GM21825 (cell line): ENCODE results near the gene FOXK1.
"Not testable (repeated sequence)": the region's sequence is repeated elsewhere in the genome, so short reads cannot be mapped to it uniquely, and the experiment has no call there.

Source experiments
- ATAC-seq: cut with Tn5 transposase; IDR thresholded peaks from one replicate; pipeline ENCODE4 v1.9.1; 2021; ENCODE audit warnings: mild to moderate bottlenecking, moderate library complexity; ENCODE audit not compliant: unreplicated experiment

FOXK1 gene

GRCh38 chr7:4794591-4795350 lies 112.7 kb downstream of the FOXK1 start:
- no peak for ATAC-seq

DNA sequence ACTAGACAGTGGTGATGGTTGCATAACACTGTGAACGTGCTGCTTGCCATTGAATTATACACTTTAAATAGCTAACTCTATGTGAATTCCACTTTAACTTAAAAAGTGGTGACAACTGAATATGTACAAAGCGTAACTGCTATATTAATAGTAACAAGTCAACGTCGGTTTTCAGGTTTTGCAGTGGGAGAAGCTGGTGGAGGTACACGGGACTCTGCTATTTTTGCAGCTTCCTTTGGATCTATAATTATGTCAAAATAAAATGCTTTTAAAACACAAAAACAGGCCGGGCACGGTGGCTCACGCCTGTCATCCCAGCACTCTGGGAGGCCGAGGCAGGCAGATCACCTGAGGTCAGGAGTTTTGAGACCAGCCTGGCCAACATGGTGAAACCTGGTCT lies 114.4 kb downstream of the FOXK1 start:
- ATAC-seq = no peak

DNA sequence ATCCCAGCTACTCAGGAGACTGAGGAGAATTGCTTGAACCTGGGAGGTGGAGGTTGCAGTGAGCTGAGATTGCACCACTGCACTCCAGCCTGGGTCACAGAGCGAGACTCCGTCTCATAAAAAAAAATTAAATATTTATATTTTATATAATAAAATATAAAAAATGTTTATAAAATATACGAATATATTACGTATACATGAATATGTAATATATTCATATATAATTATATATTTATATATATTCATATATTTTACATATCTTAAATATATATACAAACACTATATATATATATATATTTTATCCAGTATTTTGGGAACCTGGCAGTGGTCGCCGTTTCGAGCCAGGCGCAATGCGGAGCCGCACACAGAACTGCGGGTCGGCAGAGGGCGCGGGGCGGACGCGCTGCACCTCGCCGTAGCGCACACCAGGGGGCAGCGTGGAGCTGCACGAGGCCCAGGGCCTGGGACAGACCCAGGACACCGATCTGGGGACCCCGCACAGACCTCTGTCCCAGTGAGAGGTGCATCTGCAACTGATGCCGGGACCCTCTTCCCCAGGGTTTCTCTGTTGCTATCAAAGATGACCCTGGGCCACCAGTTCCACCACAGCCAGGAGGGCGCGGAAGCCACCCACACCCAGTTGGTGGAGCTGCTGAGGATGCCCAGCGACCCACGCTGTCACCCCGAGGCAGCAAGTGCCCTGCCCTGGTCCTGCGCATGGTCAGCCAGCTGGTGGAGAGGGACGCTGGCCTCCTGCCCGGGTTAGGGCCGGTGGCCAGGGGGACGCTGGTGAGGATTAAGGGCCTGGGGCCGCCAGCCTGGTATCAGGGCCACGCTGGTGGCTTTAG lies 116.0 kb downstream of the FOXK1 start:
- peak; percentile 67 for ATAC-seq

- ATAC-seq = no peak
These were observed 116.7 kb downstream of the FOXK1 start for GRCh38 chr7:4798706-4799235.

- ATAC-seq = no peak
These were observed 117.6 kb downstream of the FOXK1 start for GRCh38 chr7:4799508-4800268.

DNA sequence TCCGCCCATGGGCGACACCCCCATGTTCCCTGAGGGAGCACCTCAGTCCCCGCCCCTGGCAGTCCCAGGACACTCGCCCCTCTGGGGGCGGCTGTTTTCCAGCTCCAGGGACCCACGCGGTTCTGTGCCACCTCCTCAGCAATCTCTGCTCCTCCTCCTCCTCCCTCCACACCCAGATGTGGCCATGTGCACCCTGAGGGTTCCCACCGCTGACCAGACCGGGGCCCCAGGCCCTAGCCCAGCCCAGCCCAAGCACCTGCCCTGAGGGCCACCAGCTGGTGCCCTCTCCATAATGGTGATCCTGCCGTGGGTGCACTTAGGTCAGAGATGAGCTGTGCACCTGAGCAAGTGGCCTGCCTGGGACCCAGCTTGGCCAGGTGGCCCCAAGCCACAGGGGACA lies 118.4 kb downstream of the FOXK1 start:
- ATAC-seq = no peak

GRCh38 chr7:4800926-4801838 lies 119.1 kb downstream of the FOXK1 start:
- no peak for ATAC-seq

DNA sequence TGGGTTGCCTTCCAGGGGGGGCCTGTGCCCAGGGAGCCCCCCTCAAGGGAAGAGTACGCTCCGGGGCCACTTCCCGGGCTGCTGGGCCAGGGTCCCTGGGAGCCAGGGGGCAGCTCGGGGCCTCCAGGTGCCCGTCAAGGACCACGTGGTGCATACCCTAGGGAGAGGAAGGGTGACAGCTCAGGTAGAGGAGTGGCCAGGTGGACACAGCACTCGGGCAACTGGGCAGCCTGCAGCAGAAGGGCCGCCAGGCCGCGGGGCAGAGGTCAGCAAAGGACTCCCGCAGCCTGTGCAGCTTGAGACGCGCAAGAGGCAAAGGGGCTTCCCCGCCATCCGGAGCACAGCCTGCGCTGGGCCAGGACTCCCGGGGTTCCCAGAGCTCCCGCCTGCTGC lies 119.7 kb downstream of the FOXK1 start:
- no peak for ATAC-seq

DNA sequence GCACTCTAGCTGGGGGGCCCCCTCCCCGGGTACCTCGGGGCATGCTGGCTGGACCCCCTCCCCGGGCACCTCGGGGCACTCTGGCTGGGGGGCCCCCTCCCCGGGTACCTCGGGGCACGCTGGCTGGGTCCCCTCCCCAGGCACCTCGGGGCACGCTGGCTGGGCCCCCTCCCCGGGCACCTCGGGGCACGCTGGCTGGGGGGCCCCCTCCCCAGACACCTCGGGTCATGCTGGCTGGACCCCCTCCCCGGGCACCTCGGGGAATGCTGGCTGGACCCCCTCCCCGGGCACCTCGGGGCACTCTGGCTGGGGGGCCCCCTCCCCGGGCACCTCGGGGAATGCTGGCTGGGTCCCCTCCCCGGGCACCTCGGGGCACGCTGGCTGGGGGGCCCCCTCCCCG lies 120.5 kb downstream of the FOXK1 start:
- ATAC-seq = not testable (repeated sequence)

DNA sequence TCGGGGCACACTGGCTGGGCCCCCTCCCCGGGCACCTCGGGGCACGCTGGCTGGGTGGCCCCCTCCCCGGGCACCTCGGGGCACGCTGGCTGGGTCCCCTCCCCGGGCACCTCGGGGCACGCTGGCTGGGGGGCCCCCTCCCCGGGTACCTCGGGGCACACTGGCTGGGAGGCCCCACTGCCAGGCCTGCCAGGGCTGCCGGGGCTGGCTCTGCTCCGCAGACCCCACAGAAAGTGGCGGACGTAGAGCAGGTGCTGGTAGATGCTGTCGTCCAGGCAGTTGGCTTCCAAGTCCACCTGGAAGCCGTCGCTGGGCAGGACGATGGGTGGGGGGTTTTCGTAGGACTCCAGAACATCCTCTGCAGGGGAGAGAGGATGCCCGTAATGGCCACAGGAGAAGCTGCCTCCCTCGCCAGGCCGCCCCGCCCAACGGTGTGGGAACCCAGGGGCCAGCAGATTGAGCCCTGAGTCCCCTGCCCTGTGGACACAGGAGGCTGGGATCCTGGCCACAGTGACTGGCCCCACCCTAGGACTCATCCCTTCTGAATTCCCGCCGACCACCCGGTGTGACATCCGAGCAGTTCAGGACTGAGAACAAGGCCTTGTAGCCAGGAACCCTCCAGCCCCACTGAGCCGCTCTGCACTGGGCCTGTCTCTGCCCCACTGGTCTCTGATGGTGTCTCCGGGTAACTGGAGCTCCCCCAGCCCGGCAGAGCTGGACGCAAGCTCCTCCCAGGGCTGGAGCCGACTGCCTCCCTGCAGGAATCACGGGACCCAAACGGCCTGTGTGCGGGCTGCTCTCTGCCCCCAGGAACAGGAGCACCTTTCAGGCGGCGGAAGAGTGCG lies 121.5 kb downstream of the FOXK1 start:
- ATAC-seq = no peak

DNA sequence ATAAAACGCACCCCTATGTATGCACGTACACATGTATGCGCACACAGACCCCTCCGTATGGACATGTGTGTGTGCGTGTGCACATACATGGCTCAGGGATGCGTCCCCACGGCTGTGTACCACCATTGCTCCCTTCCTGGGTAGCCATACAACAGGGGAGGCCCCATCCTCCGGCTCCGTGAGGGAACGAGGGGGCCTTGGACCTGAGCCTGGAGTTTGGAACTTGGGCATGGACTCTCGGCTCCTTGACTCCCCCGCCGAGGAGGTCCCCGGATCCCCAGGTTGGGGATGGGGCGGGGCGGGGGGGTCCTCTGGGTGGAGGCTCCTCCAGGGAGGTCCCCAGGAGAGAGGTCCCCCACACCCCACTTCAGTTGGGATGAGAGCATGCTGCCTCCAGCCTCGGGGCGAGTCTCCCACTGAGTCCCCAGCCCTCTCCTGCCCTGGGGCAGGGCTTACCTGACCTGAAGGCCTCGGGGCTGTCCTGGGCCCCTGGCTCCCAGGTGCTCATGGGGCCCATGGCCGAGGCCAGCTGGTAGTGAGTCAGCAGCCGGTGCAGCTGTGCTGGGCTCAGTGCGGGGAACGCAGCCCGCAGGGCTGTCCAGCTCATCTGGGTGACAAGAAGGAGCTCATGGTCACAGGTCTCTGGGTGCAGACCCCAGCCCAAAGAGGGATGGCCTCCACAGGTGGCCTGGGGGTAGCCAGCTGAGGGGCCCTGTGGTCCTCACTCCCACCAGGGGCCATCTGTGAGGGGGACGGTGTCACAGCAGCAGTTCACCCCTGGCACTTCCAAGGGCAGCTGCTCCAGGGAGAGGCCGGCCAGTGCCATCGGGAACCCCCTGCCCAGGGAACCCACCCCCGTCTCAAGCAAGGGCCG lies 123.3 kb downstream of the FOXK1 start:
- ATAC-seq = no peak

DNA sequence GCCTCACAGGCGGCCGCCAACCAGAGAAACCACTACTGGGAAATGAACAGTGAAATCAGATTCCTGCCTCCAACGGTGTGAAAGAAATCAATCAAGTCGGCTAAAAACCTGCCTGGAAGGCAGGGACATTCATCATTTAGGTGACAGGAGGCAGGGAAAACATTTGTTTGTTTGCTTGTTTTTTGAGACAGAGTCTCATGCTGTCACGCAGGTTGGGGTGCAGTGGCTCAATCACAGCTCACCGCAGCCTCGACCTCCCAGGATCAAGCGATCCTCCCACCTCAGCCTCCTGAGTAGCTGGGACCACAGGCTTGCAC lies 123.8 kb downstream of the FOXK1 start:
- no peak for ATAC-seq

GRCh38 chr7:4806983-4807597 lies 125.0 kb downstream of the FOXK1 start:
- no peak for ATAC-seq

- ATAC-seq = no peak
These were observed 125.5 kb downstream of the FOXK1 start for GRCh38 chr7:4807598-4808016.

- no peak for ATAC-seq
These were observed 125.9 kb downstream of the FOXK1 start for GRCh38 chr7:4808026-4808425.

GRCh38 chr7:4808565-4808964 lies 126.5 kb downstream of the FOXK1 start:
- no peak for ATAC-seq

DNA sequence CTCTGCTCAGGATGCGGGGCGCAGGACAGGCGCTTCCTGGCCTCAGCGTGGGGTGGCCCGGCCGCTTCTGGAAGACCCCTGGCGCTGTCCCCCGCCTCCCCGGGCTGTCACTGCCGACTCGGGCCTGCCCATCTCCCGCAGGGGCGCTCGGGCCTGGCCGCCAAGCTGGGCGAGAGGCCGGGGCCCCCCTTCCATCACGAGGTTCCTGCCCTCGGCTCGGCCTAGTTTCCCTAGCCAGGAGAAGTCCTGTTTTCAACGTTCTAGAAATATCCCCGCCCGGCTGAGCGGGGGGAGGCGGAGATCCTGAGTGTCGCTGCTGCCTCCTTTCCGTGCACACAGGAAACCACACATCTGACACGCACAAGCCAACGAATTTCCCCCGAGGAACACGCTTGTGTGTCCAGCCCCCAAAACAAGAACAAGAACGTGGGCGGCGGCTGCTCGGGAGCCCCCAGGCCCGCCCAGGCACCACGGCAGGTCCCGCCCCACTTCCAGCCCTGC lies 127.0 kb downstream of the FOXK1 start:
- no peak for ATAC-seq

- ATAC-seq = no peak
These were observed 127.6 kb downstream of the FOXK1 start for GRCh38 chr7:4809666-4810065.
